GM12878 (cell line): Measurements from ENCODE around the gene FMNL3. TPM values are rescaled to one million over a fixed set of nuclear protein-coding genes. Genes with fewer than 3 reads are reported as not detected.

Source experiments
- ATF3 ChIP-seq: IDR thresholded peaks from 2 replicates; pipeline ENCODE4 v1.6.1; 2011; ENCODE audit warnings: low read depth, mild to moderate bottlenecking, low read length, moderate library complexity, borderline replicate concordance; ENCODE audit errors: extremely low read depth
- BMI1 ChIP-seq: fragments of 450-650 bp; IDR thresholded peaks from 2 replicates; pipeline ENCODE4 v1.6.1; 2016; ENCODE audit warnings: mild to moderate bottlenecking, moderate library complexity, borderline replicate concordance
- CTCF ChIP-seq, 3 experiments: IDR thresholded peaks in 2 of 3; conservative IDR thresholded peaks in 1 of 3; 2 replicates each; pipeline ENCODE4 v1.5.1; 2011; ENCODE audit warnings: low read depth in 3 of 3, low read length in 3 of 3, mild to moderate bottlenecking in 3 of 3, control low read depth in 2 of 3, moderate library complexity in 2 of 3, inconsistent platforms in 1 of 3, mixed read lengths in 1 of 3; ENCODE audit not compliant: control insufficient read depth in 2 of 3, insufficient read depth in 1 of 3; ENCODE audit errors: extremely low read depth in 1 of 3
- HCFC1 ChIP-seq: fragments of 150-350 bp; IDR thresholded peaks from 2 replicates; pipeline ENCODE4 v1.6.1; 2014; ENCODE audit warnings: low read length
- IKZF1 ChIP-seq: fragments of 450-650 bp; conservative IDR thresholded peaks from 2 replicates; pipeline ENCODE4 v1.6.1; 2017; ENCODE audit warnings: antibody characterized with exemption, mild to moderate bottlenecking
- MEF2A ChIP-seq: IDR thresholded peaks from 2 replicates; pipeline ENCODE4 v1.6.1; 2011; ENCODE audit warnings: low read depth, mild to moderate bottlenecking, low read length, moderate library complexity; ENCODE audit not compliant: insufficient read depth
- NFIC ChIP-seq: IDR thresholded peaks from 2 replicates; pipeline ENCODE4 v1.6.1; 2012; ENCODE audit warnings: low read depth, mild to moderate bottlenecking, inconsistent platforms, low read length, moderate library complexity
- NFXL1 ChIP-seq: fragments of 450-650 bp; IDR thresholded peaks from 2 replicates; pipeline ENCODE4 v1.6.1; 2017; ENCODE audit warnings: antibody characterized with exemption, mild to moderate bottlenecking, borderline replicate concordance
- NR2C2 ChIP-seq: IDR thresholded peaks from 2 replicates; pipeline ENCODE4 v1.6.1; 2011; ENCODE audit warnings: borderline replicate concordance, low read depth; ENCODE audit not compliant: control insufficient read depth, insufficient read length
- PAX5 ChIP-seq: IDR thresholded peaks from 2 replicates; pipeline ENCODE4 v1.6.1; 2011; ENCODE audit warnings: low read depth, low read length, borderline replicate concordance
- POLR2A ChIP-seq: IDR thresholded peaks from 2 replicates; pipeline ENCODE4 v1.6.1; 2011; ENCODE audit warnings: low read depth, mild to moderate bottlenecking, low read length
- POU2F2 ChIP-seq: IDR thresholded peaks from 3 replicates; pipeline ENCODE4 v1.6.1; 2011; ENCODE audit warnings: low read depth, mild to moderate bottlenecking, low read length, borderline replicate concordance
- RCOR1 ChIP-seq: conservative IDR thresholded peaks from 2 replicates; pipeline ENCODE4 v1.6.1; 2012; ENCODE audit warnings: low read depth, low read length, improper control_type of control experiment
- RELB ChIP-seq: fragments of 450-650 bp; IDR thresholded peaks from 2 replicates; pipeline ENCODE4 v1.6.1; 2017; ENCODE audit warnings: low read depth, mild to moderate bottlenecking, moderate library complexity
- RUNX3 ChIP-seq: IDR thresholded peaks from 2 replicates; pipeline ENCODE4 v1.6.1; 2012; ENCODE audit warnings: low read length, inconsistent platforms
- SIX5 ChIP-seq: IDR thresholded peaks from 2 replicates; pipeline ENCODE4 v1.6.1; 2011; ENCODE audit warnings: mild to moderate bottlenecking, low read depth, low read length, moderate library complexity; ENCODE audit not compliant: severe bottlenecking
- SPI1 ChIP-seq: IDR thresholded peaks from 2 replicates; pipeline ENCODE4 v1.6.1; 2011; ENCODE audit warnings: low read depth, mild to moderate bottlenecking, low read length, moderate library complexity, borderline replicate concordance; ENCODE audit not compliant: insufficient read depth
- SUPT20H ChIP-seq: IDR thresholded peaks from 2 replicates; pipeline ENCODE4 v1.6.1; 2011; ENCODE audit warnings: low read depth, mild to moderate bottlenecking, low read length, moderate library complexity, borderline replicate concordance; ENCODE audit not compliant: control insufficient read depth
- USF1 ChIP-seq: IDR thresholded peaks from 2 replicates; pipeline ENCODE4 v1.6.1; 2011; ENCODE audit warnings: borderline replicate concordance, low read depth, mild to moderate bottlenecking, moderate library complexity, mixed read lengths, low read length; ENCODE audit not compliant: insufficient read depth; ENCODE audit errors: extremely low read length
- YY1 ChIP-seq: IDR thresholded peaks from 2 replicates; pipeline ENCODE4 v1.6.1; 2011; ENCODE audit warnings: low read depth, mild to moderate bottlenecking, low read length
- ZNF592 ChIP-seq: fragments of 450-650 bp; IDR thresholded peaks from 2 replicates; pipeline ENCODE4 v1.6.1; 2017; ENCODE audit warnings: mild to moderate bottlenecking, moderate library complexity
- polyA plus RNA-seq, 11 experiments: library from polyadenylated mRNA; depleted of rRNA in 4 of 11; unstranded in 6 of 11; stranded (reverse) in 5 of 11; fragments of >200 nt; fragmentation: Nextera tagmentation in 4 of 11; fragmentation: Illumina TruSeq in 1 of 11; extraction: Ambion mirVana in 4 of 11; extraction: Trizol in 1 of 11; gene quantifications; 1 replicate in 1 of 11; 2 replicates in 10 of 11; pipeline versions ENCODE4 v1.2.1 to v1.2.3, GENCODE V29; 2011 to 2016; ENCODE audit warnings: inconsistent platforms in 2 of 11, missing spikeins in 2 of 11, low read depth in 1 of 11
- total RNA-seq, 4 experiments: library from RNA; depleted of rRNA in 3 of 4; stranded (reverse); fragments of >200 nt in 3 of 4; fragmentation: Illumina TruSeq in 1 of 4; extraction: Trizol in 1 of 4; gene quantifications; 2 replicates each; pipeline versions ENCODE4 v1.2.1 to v1.2.3, GENCODE V29; 2013 to 2021

FMNL3 gene
- total and polyA plus RNA-seq, 10 of the 15 experiments (the other 5 are each of a cell fraction or from before 2014, with no cell fraction given) = 3.0 to 64.9 (median 30.9) TPM

GRCh38 chr12:49703647-49704137 lies 3.5 kb downstream of the FMNL3 start (continued):
- TF ChIP-seq CTCF (IDR thresholded peaks at IDR 0.05 in 2 of 3, conservative IDR thresholded peaks at IDR 0.05 in 1 of 3; ENCODE audit: control insufficient read depth in 2 of 3, extremely low read depth in 1 of 3, insufficient read depth in 1 of 3, low read depth in 3 of 3, low read length in 3 of 3) (no peak), SUPT20H (no peak), POU2F2 (0 out of 3 replicates have a peak, but pooled peaks have one; percentile 48), RELB (peak; percentile 78), ATF3 (no peak), YY1 (peak; percentile 82), NR2C2 (no peak), ZNF592 (no peak), NFIC (peak; percentile 29; the same call in 1 of the 2 replicates), USF1 (no peak), SPI1 (peak; percentile 50; the same call in 1 of the 2 replicates), BMI1 (no peak), RCOR1 (no peak), RUNX3 (peak; percentile 81), SIX5 (no peak), HCFC1 (no peak), PAX5 (no peak), IKZF1 (peak; percentile 59), NFXL1 (no peak), MEF2A (no peak), POLR2A (no peak)
